NCI-H774 (cell line): ENCODE measurements around the gene KRTAP4-9.
"Not testable (repeated sequence)": the region's sequence is repeated elsewhere in the genome, so short reads cannot be mapped to it uniquely, and the experiment has no call there.

Experiments
- DNase-seq: peaks from one replicate; lab custom pipeline; 2025; lab: John Stamatoyannopoulos, UW

KRTAP4-9 gene

DNA sequence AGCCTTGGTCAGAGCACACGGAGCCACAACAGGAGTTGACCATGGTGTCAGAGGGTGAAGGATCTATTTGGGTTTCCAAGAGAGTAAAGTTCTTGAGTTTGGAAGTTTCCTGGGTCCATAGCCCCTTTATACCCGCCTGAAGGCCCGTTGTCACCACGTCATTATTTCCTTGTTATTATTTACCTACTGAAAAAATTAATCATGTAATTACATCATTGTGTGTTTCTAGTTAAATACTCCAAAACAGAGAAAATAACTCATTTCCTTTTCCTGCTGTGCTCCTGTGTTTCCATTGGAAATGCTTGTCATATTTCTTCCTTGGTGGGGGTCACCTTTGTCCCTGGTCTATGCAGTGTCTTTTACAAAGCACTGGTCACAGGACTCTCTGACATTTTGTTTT, 7.1 kb upstream of the KRTAP4-9 start, which contains the start of gene KRTAP4-8:
KRTAP4-8 (minus strand) TSS at position 101 of the 400 bp plus-strand sequence; CDS start at position 43, 58 bp downstream.
- DNase-seq, result no peak

DNA sequence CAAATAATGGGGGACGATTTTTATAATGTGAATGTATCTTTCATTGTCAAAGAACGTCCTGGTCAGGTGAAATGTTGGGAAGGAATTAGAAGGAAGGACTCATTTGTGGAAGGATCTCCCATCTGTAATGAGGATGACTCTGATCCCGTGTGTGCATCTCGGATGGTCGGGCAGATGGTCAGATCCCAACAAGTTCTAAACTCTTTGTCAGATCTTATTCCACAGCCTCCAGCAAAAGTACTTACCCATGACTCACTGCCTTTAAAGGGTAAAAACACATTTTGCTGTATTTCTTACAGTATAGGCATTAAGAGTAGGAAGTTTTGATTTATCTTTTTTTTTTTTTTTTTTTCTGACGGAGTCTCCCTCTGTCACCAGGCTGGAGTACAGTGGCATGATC, 6.7 kb upstream of the KRTAP4-9 start:
- no peak for DNase-seq

DNA sequence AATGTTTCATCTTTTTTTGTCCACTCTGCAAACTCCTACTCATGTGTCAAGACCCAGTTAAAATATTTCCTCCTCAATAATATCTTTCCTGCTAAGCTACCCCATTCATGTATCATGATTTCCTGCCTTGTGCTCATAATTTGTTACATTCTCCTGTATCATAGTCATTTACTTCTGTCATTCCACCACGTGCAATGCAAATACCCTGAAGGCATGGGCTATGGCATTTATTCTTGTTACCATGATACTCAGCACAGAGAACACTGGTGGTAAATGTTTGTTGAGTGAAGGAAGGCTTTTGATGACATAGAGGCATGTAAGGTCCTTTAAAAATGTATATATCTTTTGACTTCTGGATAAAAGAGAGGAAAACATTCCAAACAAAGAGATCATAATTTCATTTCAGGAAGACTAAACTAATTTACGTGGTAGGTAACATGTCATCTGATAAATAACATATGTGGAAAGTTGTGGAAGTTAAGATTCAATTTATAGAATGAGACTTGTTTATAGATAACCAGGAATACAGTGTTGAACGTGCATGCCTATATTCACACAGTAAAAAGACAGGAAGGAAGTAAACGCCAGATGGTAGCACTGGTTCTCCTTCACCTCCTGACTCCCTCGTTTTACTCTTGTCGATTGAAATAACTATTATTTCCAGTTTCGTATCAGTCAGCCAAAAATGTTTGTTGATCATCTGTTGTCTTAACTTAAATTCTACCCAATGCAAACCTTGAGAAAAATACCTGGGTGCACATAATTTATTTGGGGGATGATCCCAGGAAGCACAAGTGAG, 5.3 kb upstream of the KRTAP4-9 start:
- DNase-seq, result not testable (repeated sequence)

DNA sequence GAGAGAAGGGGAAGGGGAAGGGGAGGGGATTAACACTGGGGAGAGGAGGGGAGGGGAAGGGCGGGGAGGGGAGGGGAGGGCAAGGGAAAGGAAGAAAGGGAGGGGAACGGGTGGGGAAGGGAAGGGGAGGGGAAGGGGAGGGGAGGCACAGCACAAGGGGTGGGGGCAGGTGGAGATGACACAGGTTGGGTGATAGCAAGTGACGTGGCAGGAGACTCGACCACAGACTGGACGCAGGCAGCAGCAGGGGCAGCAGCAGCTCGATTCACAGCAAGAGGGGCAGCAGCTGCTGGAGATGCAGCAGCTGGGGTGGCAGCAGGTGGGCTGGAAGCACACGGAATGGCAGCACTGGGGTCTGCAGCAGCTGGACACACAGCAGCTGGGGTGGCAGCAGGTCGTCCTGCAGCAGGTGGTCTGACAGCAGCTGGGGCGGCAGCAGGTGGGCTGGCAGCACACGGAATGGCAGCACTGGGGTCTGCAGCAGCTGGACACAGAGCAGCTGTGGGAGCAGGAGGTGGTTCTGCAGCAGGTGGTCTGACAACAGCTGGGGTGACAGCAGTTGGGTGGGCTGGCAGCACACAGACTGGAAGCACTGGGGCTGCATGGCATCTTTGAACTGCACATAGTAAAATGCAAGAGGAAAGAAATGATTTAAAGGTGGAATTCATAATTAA, 3.5 kb upstream of the KRTAP4-9 start, which contains the start of gene KRTAP4-16:
KRTAP4-16 (minus strand) TSS at position 624 of the 674 bp plus-strand sequence; CDS start at position 624, 0 bp downstream.
- no peak for DNase-seq

DNA sequence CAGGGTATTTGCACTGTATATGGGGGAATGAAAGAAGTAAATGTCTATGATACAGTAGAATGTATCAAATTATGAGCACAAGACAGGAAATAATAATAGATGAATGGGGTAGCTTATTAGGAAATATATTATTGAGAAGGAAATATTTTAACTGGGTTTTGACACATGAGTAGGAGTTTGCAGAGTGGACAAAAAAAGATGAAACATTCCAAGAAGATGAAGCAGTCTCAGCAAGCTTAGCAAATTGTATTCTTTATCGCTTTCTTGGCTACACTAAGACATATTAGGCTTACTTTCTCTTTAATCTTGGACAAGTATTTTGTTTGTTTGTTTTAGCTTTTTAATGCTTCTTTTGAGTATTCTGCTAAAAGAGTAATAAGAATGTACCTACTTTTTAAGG, 1.3 kb upstream of the KRTAP4-9 start:
- DNase-seq, result no peak

DNA sequence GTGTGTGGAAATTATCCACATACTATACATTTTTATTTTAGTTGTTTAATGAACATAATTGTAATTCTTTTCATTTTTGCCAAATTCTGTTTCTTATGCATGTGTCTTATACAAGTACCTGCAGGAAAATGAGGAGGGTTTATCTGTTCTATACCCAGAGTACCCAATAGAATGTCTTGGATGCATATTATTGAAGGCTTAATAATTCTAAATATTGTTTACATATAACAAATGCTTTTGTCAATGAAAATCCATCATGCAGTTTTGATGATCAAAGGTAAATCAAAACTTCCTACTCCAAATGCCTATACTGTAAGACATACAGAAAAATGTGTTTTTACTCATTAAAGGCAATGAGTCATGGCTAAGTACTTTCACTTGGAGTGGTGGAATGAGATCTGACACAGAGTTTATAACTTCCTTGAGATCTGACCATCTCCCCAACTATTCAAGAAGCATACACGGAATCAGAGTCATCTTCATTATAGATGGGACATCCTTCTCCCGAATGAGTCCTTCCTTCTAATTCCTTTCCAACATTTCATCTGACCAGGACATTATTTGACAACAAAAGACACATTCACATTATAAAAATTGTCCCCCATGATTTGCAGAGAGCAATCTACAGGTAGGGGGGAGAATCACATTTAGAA, 677 bp upstream of the KRTAP4-9 start:
- not testable (repeated sequence) for DNase-seq

DNA sequence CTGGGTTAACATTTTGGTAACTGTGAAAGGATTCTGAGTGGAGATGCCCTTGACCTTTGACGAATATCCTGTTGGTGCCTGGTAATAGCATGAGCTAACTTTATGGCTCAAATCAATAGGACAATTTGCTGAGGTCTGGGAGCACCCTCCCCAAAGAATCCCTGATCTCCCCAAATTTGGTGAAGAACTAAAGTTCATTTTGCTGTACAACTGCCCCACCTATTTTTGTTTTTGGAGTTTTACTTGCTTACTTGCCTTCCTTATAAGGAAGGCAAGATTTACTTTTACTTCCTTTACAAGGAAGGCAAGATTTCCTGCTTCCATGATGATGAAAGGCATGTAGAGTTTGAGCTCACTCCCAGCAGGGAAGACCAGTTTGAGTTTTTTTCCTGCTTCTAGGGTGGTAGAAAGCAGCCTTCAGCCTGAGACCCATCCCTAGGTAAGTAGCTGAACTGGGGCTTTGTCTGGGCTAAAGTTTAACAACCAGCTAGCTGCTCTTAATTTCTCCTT, 2.8 kb downstream of the KRTAP4-9 start:
- DNase-seq, result no peak

DNA sequence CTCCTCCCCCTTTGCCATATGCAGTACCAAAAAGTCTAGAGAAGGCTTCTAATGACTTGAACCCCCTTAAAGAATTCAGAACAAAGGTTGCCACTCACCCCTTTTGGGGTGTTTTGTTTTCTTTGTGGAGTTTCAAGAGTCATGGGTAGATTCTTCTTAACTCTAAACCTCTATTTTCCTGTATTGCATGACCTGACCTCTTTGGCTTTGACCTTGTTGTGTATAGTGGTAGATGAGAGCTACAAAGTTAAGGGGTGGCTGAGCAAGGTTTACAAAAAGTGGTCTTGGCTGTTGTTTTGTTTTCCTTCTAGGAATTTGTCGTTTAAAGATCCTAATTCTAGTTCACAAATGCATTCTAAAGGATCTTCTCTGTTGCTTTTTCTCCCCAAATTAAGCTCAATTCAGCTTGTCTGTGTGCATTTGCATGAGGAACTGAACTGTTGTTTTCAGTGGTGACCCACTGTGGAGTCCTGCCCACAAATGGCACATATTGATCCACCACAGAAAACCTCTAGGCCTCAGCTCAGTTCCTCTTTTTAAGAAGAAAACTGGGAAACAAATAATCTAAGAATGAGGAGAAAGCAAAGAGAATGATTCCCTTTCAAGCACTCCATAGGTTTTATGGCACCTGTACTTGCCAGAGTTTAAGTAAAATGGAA, 3.7 kb downstream of the KRTAP4-9 start:
- DNase-seq, result not testable (repeated sequence)

DNA sequence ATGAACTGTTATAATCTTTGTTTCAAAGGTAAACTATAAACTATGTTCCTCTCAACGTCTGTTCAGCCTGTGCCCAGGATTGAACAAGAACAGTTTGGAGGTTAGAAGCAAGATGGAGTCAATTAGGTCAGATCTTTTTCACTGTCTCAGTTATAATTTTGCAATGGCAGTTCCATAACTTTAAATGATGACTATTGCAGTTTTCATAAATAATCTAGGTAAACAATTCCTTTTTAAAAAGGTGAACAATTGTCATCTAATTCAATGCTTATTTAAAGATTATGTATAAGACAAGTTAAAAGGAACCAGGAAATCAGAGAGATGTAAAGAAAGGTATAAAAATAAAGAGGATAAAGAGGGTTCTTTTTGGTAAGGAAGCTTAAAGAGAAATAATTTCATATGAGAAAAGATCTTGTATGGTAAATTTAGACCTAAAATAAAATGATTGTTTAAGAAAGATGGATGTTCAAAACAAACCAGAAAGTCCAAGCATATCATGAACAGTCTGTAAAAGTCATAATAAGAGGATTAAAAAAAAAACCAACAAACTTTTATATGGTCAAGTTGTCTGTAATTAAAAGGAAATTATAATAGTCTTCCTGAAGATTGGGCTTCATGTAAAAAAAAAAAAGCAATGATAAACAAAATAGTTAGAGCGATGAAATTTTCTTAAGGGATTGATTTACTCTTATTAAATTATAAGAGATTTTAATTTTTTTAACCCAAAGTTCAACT, 6.1 kb downstream of the KRTAP4-9 start:
- no peak for DNase-seq

DNA sequence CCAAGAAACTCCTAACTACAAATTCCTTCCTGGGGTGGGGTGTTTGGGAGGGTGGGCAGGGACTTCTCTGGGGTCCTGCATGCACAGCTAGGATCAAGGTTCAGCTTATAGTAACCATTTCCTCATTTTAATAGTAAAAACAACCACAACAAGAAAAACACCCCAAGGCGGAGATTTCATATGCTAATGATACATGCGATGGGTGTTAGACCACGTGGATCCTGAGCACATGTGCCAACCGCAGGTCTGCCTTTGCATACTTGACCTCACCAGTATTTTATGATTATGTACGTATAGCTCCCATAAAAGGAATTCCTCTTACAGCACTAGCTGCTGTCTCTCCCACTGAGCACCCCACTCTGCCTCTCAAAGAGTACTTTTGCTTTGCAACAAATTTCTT, 11.1 kb downstream of the KRTAP4-9 start:
- DNase-seq, result no peak

DNA sequence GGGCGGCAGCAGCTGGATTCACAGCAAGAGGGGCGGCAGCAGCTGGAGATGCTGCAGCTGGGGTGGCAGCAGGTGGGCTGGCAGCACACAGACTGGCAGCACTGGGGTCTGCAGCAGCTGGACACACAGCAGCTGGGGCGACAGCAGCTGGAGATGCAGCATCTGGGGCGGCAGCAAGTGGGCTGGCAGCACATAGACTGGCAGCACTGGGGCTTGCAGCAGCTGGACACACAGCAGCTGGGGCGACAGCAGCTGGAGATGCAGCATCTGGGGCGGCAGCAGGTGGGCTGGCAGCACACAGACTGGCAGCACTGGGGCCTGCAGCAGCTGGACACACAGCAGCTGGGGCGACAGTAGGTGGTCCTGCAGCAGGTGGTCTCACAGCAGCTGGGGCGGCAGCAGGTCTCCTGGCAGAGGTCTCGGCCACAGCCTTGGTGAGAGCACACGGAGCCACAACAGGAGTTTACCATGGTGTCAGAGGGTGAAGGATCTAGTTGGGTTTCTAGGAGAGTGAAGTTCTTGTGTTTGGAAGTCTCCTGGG, 12.7 kb downstream of the KRTAP4-9 start, which contains the start of gene KRTAP4-11:
KRTAP4-11 (minus strand) TSS at position 528 of the 541 bp plus-strand sequence; CDS start at position 470, 58 bp downstream.
- not testable (repeated sequence) for DNase-seq

DNA sequence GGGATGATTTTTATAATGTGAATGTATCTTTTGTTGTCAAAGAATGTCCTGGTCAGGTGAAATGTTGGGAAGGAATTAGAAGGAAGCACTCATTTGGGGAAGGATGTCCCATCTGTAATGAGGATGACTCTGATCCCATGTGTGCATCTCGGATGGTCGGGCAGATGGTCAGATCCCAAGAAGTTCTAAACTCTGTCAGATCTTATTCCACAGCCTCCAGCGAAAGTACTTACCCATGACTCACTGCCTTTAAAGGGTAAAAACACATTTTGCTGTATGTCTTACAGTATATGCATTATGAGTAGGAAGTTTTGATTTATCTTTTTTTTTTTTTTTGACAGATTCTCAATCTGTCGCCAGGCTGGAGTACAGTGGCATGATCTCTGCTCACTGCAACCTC, 13.5 kb downstream of the KRTAP4-9 start:
- no peak for DNase-seq

DNA sequence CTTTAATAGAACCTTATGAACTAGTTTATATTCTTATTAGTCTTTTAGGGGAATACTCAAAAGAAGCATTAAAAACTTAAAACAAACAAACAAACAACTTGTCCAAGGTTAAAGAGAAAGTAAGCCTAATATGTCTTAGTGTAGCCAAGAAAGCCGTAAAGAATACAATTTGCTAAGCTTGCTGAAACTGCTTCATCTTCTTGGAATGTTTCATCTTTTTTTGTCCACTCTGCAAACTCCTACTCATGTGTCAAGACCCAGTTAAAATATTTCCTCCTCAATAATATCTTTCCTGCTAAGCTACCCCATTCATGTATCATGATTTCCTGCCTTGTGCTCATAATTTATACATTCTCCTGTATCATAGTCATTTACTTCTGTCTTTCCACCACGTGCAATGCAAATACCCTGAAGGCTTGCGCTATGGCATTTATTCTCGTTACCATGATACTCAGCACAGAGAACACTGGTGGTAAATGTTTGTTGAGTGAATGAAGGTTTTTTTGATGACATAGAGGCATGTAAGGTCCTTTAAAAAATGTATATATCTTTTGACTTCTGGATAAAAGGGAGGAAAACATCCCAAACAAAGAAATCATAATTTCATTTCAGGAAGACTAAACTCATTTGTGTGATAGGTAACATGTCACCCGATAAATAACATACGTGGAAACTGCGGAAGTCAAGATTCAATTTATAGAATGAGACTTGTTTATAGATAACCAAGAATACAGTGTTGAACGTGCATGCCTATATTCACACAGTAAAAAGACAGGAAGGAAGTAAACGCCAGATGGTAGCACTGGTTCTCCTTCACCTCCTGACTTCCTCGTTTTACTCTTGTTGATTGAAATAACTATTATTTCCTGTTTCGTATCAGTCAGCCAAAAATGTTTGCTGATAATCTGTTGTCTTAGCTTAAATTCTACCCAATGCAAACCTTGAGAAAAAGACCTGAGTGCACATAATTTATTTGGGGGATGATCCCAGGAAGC, 14.8 kb downstream of the KRTAP4-9 start:
- DNase-seq, result not testable (repeated sequence)

DNA sequence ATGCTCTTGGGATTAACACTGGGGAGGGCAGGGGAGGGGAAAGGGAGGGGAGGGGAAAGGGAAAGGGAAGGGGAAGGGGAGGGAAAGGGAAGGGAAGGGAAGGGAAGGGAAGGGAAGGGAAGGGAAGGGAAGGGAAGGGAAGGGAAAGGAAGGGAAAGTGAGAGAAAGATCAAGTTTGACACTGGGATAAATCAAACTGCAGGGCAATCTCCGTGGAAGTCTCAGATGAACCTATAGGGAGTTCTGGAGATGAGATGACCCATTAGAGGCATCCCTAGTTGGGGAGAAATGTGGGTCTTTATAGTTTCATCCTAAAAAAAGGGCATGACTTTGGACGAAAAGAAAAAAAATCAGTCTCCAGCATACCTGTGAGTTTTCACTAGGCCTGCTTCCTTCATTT, 16.6 kb downstream of the KRTAP4-9 start:
- no peak for DNase-seq

DNA sequence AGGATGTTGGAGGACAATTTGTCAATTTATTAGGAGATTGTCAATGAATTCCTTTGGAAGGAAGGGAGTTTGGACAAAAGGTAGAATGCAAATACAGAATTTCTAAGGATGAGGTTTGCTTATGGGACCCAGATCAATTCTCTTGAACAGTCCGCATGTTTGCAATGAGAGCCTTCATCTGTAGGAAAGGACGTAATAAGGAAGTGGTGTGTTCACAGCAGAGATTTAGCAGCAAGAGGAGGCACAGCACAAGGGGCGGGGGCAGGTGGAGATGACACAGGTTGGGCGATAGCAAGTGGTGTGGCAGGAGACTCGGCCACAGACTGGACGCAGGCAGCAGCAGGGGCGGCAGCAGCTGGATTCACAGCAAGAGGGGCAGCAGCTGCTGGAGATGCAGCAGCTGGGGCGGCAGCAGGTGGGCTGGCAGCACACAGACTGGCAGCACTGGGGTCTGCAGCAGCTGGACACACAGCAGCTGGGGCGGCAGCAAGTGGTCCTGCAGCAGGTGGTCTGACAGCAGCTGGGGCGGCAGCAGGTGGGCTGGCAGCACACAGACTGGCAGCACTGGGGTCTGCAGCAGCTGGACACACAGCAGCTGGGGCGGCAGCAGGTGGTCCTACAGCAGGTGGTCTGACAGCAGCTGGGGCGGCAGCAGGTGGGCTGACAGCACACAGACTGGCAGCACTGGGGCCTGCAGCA, 18.3 kb downstream of the KRTAP4-9 start:
- not testable (repeated sequence) for DNase-seq

DNA sequence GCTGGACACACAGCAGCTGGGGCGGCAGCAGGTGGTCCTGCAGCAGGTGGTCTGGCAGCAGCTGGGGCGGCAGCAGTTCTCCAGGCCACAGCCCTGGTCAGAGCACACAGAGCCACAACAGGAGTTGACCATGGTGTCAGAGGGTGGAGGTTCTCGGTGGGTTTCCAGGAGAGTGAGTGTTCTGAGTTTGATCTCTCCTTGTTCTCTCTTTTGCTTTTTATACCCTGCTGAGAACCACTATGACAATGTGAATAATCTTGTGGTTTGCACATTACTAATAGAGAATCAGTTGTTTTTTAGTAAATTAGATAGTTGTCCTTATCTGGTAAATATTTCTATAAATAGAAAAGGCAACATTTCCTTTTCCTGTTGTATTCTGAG, 18.8 kb downstream of the KRTAP4-9 start, which contains the start of gene KRTAP4-12:
KRTAP4-12 (minus strand) TSS at position 192 of the 381 bp plus-strand sequence; CDS start at position 132, 60 bp downstream.
- DNase-seq, result not testable (repeated sequence)

DNA sequence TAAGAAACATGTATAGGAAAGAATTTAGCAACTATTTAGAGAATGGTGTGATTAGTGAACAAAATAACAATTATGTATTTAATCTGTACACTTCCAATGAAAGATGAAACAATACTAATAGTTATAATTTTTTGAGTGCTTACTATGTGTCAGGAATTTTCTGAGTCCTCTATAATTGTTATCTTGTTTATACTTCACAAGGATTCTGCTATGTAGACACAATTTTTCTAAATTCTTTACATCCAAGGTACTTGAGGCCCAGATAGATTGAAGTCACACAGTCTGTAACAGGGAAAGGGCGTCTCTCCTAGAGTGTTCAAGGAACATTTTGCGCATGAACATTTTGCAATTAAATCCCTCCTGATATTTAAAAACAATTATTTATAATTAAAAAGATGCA, 19.9 kb downstream of the KRTAP4-9 start:
- no peak for DNase-seq

DNA sequence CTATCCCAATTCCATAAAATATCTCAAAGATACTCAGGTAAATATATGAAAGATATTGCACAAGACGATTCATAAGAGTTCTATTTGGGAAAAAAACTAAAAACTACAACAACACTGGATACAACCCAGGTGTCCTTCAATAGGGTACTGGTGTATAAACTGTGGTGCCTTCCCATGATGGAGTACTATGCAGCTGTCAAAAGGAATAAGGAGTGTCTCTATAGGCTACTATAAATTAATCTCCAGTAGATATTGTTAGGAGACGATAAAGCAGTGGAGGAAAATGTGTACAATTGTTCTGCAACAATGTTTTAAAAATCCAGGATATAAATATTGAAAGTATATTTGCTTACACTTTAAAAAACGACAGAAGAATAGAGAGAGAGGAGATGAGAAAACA, 21.2 kb downstream of the KRTAP4-9 start:
- no peak for DNase-seq

DNA sequence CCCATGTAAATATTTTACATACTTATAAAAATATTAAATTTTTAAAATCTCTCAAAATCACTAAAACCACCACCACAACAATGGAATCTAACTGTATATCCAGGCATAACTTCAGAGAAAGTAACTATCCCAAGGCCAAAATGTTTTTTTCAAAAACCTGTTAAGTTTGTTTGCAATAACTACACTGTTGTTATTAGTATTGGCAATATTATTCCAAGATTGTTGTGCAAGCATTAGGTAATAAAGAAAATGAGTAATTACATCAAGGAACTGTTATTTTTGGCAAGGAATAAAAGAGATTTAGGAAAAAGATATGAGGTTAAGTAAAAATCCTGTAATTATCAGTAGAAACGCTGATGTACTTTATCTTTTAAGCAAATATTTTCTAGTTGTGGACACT, 22.2 kb downstream of the KRTAP4-9 start:
- no peak for DNase-seq
